Tibial artery (tissue), 4 donors: Measurements from ENCODE around the gene TFAM.

Experiments used
- DNase-seq, 2 donors: peaks; one replicate each; pipeline ENCODE4 v3.0.0-alpha.2; 2019
- H3K27ac ChIP-seq, 2 donors: fragments of 200-600 bp; sonication (generic) in 1 of 2; 1 replicate in 1 of 2; 2 replicates in 1 of 2; pipeline ENCODE4 v1.5.1; 2018 to 2019; ENCODE audit warnings: mild to moderate bottlenecking in 1 of 2
- H3K27me3 ChIP-seq, 2 donors: fragments of 200-600 bp; sonication (generic) in 1 of 2; one replicate each; pipeline versions ENCODE4 v1.5.1 to v1.6.0; 2016 to 2019
- H3K36me3 ChIP-seq, 3 donors: fragments of 200-600 bp; sonication (generic) in 2 of 3; one replicate each; pipeline ENCODE4 v1.5.1; 2016 to 2019; ENCODE audit warnings: mild to moderate bottlenecking in 2 of 3
- H3K4me1 ChIP-seq, 4 donors: fragments of 200-600 bp; sonication (generic) in 2 of 4; 1 replicate in 3 of 4; 2 replicates in 1 of 4; pipeline ENCODE4 v1.5.1; 2016 to 2019
- H3K4me3 ChIP-seq, 2 donors: fragments of 200-600 bp; sonication (generic) in 1 of 2; 1 replicate in 1 of 2; 2 replicates in 1 of 2; pipeline ENCODE4 v1.5.1; 2018 to 2019; ENCODE audit warnings: mild to moderate bottlenecking in 2 of 2
- H3K9me3 ChIP-seq, 3 donors: fragments of 200-600 bp; sonication (generic) in 1 of 3; one replicate each; pipeline ENCODE4 v1.5.1; 2016 to 2019
- CTCF ChIP-seq, 2 experiments: fragments of 200-600 bp in 1 of 2; fragments of 450-650 bp in 1 of 2; IDR thresholded peaks; one replicate each; pipeline ENCODE4 v1.5.1; 2017 to 2019; ENCODE audit warnings: antibody characterized with exemption in 2 of 2, mild to moderate bottlenecking in 1 of 2, moderate library complexity in 1 of 2
- intact Hi-C: fragments of 100-400 bp; cut with DNase I; formaldehyde crosslinking; loops from one replicate; pipeline ENCODE4 v1.15.0; 2023; ENCODE audit warnings: low total_unique reads

Gene TFAM

GRCh38 chr10:58348571-58349033, 36.6 kb upstream of the TFAM start:
- H3K27ac ChIP-seq, result no peak overlapping the region
- peaks cover 0 to 36% (median 1%) of the 10 kb centered on the region in 4 donors for H3K4me1 ChIP-seq
- no peak overlapping the region for H3K4me3 ChIP-seq
- H3K36me3 ChIP-seq, result no peaks in the 10 kb centered on the region
- TF ChIP-seq CTCF (IDR thresholded peaks at IDR 0.05), result no peak
- H3K9me3 ChIP-seq, result no peaks in the 10 kb centered on the region
- no peak for DNase-seq
- H3K27me3 ChIP-seq, result no peaks in the 10 kb centered on the region
- intact Hi-C loops, result no loop called here

GRCh38 chr10:58350023-58350422, 35.2 kb upstream of the TFAM start:
- peaks cover 0 to 36% (median 1%) of the 10 kb centered on the region in 4 donors for H3K4me1 ChIP-seq
- TF ChIP-seq CTCF (IDR thresholded peaks at IDR 0.05), result no peak

GRCh38 chr10:58350619-58351323, 34.4 kb upstream of the TFAM start:
- intact Hi-C loops, result no loop called here
- H3K27ac ChIP-seq, result no peak overlapping the region
- no peaks in the 10 kb centered on the region for H3K9me3 ChIP-seq
- H3K36me3 ChIP-seq, result no peaks in the 10 kb centered on the region
- no peaks in the 10 kb centered on the region for H3K27me3 ChIP-seq
- H3K4me3 ChIP-seq, result no peak overlapping the region
- no peak for TF ChIP-seq CTCF (IDR thresholded peaks at IDR 0.05)
- peaks cover 0 to 36% (median 1%) of the 10 kb centered on the region in 4 donors for H3K4me1 ChIP-seq
- DNase-seq, result no peak

More at GRCh38 chr10:58350023-58350422, 35.2 kb upstream of the TFAM start:
- Histone ChIP-seq H3K9me3 (no peaks in the 10 kb centered on the region), H3K36me3 (no peaks in the 10 kb centered on the region), H3K27ac (no peak overlapping the region), H3K4me3 (no peak overlapping the region), H3K27me3 (no peaks in the 10 kb centered on the region)
- intact Hi-C loops, result no loop called here
- no peak for DNase-seq

- DNase-seq, result no peak
- no peak overlapping the region for H3K27ac ChIP-seq
- H3K4me1 ChIP-seq, result peaks cover 0 to 39% (median 1%) of the 10 kb centered on the region in 4 donors
- no peaks in the 10 kb centered on the region for H3K36me3 ChIP-seq
- no peaks in the 10 kb centered on the region for H3K27me3 ChIP-seq
- no peak overlapping the region for H3K4me3 ChIP-seq
- no peak for TF ChIP-seq CTCF (IDR thresholded peaks at IDR 0.05)
- no peaks in the 10 kb centered on the region for H3K9me3 ChIP-seq
- intact Hi-C loops, result no loop called here
Observed at GRCh38 chr10:58351616-58352578, 33.3 kb upstream of the TFAM start.

- H3K27ac ChIP-seq, result no peak overlapping the region
- peaks cover 0 to 38% (median 1%) of the 10 kb centered on the region in 4 donors for H3K4me1 ChIP-seq
- no peak for DNase-seq
- no peak overlapping the region for H3K4me3 ChIP-seq
- H3K36me3 ChIP-seq, result no peaks in the 10 kb centered on the region
- intact Hi-C loops, result no loop called here
- TF ChIP-seq CTCF (IDR thresholded peaks at IDR 0.05), result no peak
- no peaks in the 10 kb centered on the region for H3K9me3 ChIP-seq
- H3K27me3 ChIP-seq, result no peaks in the 10 kb centered on the region
Observed at GRCh38 chr10:58352956-58353610, 32.1 kb upstream of the TFAM start.
